BE2C (cell line): Measurements from ENCODE around the gene CDC25B.

ENCODE experiments used
- DNase-seq: peaks from one replicate; pipeline ENCODE4 v3.0.0-alpha.2; 2020
- H3K27me3 ChIP-seq: fragments of 250-450 bp; sonication (Bioruptor Pico); 2 replicates; pipeline ENCODE4 v1.5.1; 2020; ENCODE audit warnings: mild to moderate bottlenecking
- H3K36me3 ChIP-seq: fragments of 250-450 bp; sonication (Bioruptor Pico); 2 replicates; pipeline ENCODE4 v1.5.1; 2020; ENCODE audit warnings: mild to moderate bottlenecking
- H3K4me1 ChIP-seq: fragments of 250-450 bp; sonication (Bioruptor Pico); 2 replicates; pipeline ENCODE4 v1.5.1; 2020
- H3K4me3 ChIP-seq: 2 replicates; pipeline ENCODE4 v1.5.1; 2011; ENCODE audit warnings: low read depth, low read length
- H3K9me3 ChIP-seq: fragments of 250-450 bp; sonication (Bioruptor Pico); 2 replicates; pipeline ENCODE4 v1.5.1; 2020
- TF ChIP-seq, protein P1 (sequence below): IDR thresholded peaks from 2 replicates; pipeline ENCODE4 v1.5.1; 2012; ENCODE audit warnings: mild to moderate bottlenecking, low read depth, low read length

The CDC25B gene

DNA sequence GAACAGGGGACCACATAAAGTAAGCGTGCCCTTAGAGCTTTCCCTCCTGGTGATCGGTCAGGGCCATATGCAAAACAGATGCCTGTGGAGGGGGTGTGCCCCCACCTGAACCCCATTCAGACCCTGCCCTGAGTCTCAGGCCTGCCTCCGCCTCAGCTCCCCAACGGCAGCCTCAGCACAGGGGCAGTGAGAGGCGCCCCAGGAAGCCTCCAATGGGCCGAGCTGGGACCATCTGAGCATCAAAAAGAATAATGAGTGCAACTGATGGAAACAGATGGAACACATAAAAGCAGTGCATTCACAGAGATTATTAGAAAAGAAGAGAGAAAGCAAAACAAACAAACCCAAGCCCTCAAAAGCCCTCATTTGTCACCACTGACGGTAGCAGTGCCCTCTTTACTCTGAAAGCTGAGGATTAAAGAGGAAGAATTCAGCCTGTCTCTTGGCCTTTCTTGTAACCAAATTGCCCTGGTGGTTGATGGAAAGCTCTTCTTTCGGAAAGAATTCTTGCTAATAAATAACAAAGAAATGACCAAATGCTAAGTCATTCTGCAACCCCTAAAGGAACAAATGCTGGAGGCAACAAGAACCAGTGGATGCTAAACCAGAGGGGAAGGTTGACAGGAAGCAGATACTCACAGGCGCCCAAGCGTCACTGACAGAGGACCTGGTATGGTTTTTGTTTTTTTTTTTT, 35.3 kb upstream of the CDC25B start:
- Histone ChIP-seq H3K4me3 (no peak overlapping the region), H3K9me3 (no peaks in the 10 kb centered on the region), H3K4me1 (peaks cover under 1% of the 10 kb centered on the region; the same call in 1 of the 2 replicates), H3K36me3 (peaks cover 26% of the 10 kb centered on the region), H3K27me3 (no peaks in the 10 kb centered on the region)
- TF ChIP-seq, protein P1, sequence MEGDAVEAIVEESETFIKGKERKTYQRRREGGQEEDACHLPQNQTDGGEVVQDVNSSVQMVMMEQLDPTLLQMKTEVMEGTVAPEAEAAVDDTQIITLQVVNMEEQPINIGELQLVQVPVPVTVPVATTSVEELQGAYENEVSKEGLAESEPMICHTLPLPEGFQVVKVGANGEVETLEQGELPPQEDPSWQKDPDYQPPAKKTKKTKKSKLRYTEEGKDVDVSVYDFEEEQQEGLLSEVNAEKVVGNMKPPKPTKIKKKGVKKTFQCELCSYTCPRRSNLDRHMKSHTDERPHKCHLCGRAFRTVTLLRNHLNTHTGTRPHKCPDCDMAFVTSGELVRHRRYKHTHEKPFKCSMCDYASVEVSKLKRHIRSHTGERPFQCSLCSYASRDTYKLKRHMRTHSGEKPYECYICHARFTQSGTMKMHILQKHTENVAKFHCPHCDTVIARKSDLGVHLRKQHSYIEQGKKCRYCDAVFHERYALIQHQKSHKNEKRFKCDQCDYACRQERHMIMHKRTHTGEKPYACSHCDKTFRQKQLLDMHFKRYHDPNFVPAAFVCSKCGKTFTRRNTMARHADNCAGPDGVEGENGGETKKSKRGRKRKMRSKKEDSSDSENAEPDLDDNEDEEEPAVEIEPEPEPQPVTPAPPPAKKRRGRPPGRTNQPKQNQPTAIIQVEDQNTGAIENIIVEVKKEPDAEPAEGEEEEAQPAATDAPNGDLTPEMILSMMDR, result no peak
- DNase-seq, result no peak

- Histone ChIP-seq H3K27me3 (no peaks in the 10 kb centered on the region), H3K4me3 (no peak overlapping the region), H3K9me3 (no peaks in the 10 kb centered on the region), H3K4me1 (peaks cover 5% of the 10 kb centered on the region), H3K36me3 (peaks cover 13% of the 10 kb centered on the region)
- DNase-seq, result no peak
- TF ChIP-seq, protein P1, result no peak
Observed at GRCh38 chr20:3763671-3764601, 32.2 kb upstream of the CDC25B start.

DNA sequence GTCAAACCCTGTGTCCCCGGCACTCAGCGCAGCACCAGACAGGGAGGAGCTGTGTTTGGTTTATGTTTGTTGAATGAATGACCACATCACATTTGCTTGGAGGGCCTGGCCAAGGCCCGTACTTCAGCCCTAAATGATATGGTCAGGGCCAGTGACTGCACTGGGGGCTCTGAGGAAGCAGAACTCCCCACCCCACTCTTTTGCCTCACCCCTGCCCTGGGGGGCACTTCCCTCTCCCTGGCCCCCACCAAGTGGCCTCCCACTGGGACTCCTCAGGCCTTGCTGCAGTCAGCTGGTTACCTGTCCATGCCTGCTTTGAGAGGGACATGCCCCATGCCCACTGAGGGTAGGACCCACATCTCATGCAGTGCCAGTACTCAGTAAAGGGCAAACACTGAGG, 31.5 kb upstream of the CDC25B start:
- Histone ChIP-seq H3K36me3 (peaks cover 11% of the 10 kb centered on the region), H3K9me3 (no peaks in the 10 kb centered on the region), H3K27me3 (no peaks in the 10 kb centered on the region), H3K4me3 (no peak overlapping the region), H3K4me1 (peaks cover 6% of the 10 kb centered on the region)
- TF ChIP-seq, protein P1, result no peak
- DNase-seq, result no peak

DNA sequence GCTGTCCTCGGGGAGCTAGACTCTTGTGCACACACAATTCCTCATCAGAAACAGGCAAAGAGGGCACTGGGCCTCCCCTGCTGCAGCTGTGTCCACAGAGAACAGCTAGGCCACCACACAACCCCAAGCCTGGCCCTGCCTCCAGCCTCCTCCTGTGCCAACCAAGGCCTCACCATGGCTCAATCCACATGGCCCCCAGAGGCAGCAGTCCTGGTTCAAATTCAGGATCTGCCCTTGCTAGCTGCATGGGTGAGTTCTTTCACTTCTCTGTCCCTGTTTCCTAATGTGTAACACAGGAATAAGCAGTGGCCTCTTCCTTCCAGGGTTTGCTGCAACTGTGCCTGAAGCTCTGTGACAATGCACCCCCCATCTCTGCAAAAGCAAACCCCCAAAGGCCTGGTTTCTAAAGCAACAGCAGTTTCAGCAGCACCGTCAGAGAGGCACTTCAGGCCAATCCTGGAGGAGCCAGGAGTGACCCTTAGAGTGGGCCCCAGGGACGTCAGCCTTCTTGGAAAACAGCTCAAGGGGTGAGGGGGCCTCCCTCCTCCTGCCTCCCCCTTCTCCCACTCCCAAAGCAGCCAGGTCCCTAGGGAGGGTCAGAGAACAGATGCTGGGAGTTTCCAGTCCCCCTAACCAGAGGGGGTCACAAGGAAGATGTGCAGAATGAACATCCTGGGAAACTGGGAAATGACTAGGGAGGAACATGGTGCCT, 30.8 kb upstream of the CDC25B start:
- no peak for DNase-seq
- peaks cover 8% of the 10 kb centered on the region; the same call in 1 of the 2 replicates for H3K36me3 ChIP-seq
- no peaks in the 10 kb centered on the region for H3K27me3 ChIP-seq
- H3K4me3 ChIP-seq, result no peak overlapping the region
- TF ChIP-seq, protein P1, result no peak
- H3K4me1 ChIP-seq, result peaks cover 6% of the 10 kb centered on the region
- no peaks in the 10 kb centered on the region for H3K9me3 ChIP-seq

DNA sequence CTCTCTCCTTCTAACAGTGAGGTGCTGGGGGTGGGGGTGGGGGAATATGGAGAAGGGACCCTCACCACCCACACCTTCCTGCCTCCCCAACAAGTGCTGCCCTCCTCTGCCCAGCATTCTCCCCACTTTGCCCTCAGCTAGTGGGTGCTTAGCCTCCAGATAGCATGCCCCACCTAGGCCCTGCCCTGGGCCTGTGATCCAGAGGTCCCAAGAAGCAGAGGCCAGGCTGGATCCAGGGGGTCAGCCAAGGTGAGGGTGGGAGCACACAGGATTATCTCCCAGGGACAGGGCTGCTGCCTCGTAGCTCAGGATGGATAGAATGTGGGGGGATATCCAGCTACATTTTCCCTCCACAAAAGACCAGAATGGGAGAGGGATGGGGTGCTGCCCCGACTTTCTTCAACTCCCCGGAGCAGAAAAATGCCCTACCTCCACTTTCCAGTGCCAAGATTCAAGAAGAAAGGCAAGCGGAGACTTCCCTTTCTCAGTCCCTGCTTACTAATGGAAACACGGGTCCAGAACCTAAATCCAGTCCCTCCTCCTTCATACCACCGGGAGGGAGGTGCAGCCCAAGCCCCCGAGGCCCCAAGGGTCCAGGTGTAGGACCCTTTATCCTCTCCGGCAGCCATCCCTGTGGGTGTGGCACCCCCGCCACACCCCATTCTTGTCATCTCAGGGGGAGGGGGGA, 29.5 kb upstream of the CDC25B start:
- peaks cover 6% of the 10 kb centered on the region for H3K4me1 ChIP-seq
- DNase-seq, result no peak

More for the DNA sequence above, 29.5 kb upstream of the CDC25B start:
- peaks cover 3% of the 10 kb centered on the region; the same call in 1 of the 2 replicates for H3K36me3 ChIP-seq
- H3K27me3 ChIP-seq, result no peaks in the 10 kb centered on the region
- H3K4me3 ChIP-seq, result peak overlapping the region; percentile 91
- no peaks in the 10 kb centered on the region for H3K9me3 ChIP-seq
- TF ChIP-seq, protein P1, result no peak
